ENCODE measurements around the gene UNC5A.

Gene UNC5A

DNA sequence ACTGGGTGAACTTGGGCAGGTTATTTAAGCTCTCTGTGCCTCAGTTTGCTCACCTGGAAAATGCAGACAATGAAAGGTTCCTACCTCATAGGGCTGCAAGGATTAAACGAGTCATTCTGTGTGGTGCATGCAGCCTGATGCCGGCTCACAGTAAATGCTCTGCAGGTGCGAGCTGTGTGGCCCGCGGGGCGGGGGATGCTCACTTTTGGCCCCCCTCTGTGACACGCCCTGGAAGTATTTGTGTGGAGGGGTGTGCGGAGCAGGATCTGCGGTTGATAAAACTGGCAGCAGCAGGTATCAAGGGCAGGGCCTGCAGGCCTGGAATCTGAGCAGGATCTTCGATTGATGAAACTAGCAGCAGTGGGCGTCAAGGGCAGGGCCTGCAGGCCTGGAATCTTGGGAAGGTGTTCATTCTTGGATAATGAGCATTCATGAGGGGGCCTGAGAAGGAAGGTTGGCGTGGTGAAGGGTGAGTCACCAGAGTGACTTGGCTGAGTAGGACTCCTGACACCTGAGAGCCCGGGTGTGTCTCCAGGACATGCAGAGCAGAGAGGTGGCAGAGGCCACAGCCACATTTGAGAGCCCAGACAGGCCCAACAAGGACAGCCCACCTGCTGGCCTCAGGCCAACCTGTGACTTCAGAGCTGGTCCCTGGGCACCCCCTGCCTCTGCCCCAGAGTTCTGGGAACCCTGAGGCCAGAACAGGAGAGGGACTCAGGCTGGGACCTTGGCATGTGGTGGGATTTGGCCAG lies 11.9 kb downstream of the UNC5A start:
- DNase-seq = no peak

DNA sequence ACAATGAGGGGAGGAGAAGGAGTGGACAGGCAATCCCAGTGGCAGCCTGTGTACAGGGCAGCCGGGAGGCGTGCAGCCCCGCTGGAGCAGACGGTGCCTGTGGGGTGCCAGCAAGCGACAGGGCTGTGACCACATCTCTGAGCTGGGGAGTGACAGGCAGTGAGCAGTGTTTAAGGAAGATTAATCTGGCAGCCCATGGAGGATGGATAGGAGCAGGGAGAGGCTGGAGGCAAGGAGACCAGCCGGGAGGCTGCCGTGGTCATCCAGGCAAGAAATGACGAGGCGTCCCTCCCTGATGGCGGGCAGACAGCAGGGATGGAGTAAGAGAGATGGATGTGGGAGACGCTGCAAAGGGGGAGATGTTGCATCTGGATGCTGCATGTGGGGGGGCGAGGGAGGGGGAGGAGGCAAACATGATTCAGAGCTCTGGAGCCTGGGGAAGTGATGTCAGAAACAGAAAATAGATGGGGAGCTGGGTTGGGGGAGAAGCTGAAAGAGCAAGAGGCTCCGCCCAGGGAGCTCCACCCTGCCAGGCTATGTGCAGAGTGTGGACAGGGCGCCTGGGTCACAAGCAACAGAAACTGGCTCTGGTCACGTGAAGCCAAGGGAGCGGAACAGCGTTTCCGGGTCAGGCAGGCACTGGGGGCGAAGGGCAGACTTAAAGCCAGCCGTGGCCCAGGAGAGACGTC lies 12.6 kb downstream of the UNC5A start:
- DNase-seq = no peak

DNA sequence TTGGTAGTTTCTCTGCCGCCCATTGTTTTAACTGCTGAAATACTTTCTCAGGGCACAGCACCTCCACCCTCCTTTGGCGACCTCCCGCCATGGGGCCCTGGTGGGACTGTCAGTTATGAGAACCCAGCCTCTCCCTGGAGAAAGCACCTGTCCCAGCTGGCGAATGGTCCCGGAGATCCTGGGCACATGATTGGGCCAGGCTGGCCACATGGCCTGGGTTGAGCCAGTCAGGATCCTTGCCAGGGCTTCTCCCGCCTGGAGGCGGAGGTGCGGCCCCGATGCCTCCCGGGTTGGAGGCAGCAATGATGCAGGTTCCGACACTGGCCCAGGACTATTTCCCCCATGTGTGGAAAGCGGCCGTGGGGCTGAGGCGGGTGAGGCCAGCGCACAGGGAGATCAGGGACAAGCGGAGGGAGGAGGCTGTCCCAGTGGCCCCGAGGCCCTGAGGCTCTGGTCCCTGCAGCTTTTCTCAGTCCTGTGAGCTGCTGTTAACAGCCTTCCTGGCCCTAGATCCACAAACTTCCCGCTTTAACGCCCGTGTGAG lies 13.6 kb downstream of the UNC5A start:
- no peak for DNase-seq

DNA sequence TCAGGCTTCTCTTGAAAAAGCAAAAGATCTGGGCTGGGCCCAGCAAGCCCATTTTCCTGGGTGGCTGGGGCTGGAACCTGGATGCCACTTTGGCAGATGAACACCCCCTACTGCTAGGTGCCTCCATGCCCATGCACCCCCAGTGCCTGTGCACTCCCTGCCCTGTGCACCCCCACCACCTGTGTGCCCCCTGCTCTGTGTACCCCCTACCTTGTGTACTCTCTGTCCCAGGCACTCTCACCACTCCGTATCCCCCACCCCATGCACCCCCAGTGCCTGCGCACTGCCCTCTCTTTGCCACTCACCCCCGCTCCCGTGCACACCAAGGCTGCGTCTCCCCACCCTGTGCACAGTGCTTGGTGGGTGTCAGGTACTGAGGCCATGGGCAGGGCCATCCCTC lies 14.2 kb downstream of the UNC5A start:
- DNase-seq = no peak

DNA sequence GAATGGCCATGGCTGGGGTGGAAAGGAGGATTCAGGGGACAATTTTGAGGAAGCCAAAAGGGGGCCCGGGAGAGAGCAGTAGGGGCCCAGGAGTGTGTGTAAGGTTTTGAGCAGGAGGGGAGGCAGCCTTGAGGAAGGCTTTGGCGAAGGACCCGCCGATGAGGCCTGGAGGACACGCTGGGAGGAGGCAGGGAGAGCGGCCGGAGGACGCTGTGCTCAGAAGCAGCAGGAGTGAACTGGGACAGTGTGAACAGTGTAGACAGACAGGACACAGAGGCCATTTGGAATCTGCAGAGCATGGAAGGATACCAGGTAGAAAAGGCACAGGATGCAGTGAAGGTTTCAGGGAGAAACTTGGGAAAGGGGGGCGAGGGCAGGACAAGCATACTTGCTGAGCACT lies 14.9 kb downstream of the UNC5A start:
- DNase-seq = no peak

DNA sequence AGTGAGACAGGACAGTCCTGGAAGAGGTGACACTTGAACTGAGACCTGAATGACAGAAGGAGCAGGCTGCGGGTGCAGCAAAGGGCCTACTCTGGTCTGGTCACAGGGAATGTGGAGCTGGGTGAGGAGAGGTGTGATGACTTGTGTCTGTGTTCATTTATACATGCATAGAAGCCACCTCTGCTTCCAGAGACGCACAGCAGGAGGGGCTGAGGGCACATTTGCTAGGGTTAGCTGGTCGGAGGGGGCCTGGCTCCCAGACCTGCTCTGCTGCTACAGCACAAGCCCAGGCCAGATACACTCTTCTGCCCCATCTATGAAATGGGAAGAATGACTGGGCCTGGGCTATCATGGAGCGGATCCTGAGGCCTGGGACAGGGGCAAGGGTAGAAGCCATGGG lies 15.6 kb downstream of the UNC5A start:
- no peak for DNase-seq

DNA sequence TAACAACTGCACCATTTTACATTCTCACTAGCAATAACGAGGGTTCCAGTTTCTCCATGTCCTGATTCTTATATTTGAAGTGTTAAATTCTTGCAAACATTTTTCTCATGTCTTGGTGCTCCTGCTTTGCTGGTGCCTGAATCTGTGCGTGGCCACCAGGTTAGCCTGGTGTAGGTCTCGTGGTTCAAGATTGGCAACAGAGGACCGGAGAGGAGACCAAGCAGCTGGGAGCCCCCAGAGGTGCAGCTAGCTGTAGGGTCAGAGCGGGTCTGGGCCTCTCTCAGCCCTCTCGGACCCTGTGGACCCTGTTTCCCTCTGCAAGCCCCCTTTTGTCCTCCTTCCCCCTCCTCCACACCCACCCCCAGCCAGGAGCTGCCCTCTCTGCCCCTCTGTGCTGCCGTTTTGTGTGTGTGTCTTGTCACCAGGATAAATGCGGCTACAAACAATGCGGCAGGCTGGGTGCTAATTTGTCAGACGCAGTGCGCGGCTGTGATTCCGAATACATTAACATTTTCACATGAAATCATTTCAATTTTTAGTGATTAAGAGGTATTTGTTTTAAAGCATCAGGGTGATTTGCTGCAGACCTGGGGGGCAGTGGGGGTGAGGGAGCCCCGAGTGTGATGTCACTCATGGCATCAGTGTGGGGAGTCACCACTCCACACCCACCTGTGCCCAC lies 17.5 kb downstream of the UNC5A start:
- no peak for DNase-seq

DNA sequence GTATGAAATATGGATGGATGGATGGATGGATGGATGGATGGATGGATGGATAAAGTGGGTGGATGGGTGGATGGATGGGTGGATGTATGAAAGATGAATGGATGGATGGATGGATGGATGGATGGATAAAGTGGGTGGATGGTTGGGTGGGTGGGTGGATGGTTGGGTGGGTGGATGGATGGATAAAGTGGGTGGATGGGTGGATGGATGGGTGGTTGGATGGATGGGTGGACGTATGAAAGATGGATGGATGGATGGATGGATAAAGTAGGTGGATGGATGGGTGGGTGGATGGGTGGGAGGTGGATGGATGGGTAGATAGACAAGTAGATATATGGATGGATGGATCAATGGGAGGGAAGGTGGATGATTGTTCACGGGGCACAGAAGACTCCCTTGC lies 19.0 kb downstream of the UNC5A start:
- DNase-seq = no peak

DNA sequence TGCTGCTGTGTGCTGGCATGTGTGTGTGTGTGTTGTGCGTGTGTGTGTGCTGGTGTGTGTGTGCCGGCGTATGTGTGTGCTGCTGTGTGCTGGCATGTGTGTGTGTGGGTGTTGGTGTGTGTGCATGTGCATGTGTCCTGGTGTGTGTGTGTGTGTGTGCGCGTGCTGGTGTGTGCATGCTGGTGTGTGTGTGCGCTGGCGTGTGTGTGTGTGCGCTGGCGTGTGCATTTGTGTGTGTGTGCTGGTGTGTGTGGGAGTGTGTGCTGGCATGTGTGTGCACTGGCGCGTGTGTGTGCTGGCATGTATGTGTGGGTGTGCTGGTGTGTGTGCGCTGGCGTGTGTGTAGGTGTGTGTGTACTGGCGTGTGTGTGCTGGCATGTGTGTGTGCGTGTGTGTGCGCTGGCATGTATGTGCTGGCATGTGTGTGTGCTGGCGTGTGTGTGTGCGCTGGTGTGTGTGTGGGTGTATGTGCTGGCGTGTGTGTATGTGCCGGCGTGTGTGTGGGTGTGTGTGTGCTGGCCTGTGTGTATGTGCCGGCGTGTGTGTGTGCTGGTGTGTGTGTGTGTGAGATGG lies 20.1 kb downstream of the UNC5A start:
- DNase-seq = no peak

DNA sequence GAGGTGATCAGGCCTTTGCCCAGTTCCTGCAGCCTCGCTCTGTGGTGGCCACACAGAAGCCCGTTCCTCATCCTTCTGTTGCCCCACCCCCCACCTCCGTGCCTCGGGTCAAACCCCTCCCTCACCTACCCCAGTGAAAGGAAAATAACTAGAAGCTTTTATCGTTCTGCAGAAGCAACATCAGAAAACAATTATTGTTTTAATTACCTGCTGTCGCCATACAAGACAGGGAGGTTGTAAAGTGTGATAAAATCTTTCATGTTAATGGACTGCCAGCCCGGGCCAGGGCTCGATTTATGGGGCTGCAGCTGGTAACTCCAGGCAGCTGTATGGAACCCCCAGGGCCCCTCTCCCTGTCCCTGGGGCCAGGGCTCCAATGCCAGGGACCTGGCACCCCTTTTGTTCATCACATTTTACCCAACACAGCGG lies 20.6 kb downstream of the UNC5A start:
- no peak for DNase-seq

DNA sequence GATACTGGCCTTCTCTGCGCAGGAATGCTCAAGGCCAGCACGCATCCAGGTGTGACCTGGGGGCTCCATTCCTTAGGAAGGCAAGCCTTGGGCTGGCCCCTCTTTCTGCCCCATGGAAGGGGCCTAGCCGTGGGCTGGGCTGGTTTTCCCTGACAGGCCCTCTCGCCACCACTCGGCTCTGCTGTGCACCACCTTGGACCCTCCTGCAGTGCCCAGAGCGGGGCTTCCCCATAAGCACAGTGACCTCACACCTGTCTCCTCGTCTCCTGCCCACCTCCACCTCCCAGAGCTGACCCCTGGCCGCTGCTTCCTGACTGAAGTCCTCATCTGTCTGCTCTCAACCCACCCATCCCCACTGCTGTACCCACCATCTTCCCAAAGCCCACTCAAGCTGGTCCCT lies 21.1 kb downstream of the UNC5A start:
- no peak for DNase-seq

DNA sequence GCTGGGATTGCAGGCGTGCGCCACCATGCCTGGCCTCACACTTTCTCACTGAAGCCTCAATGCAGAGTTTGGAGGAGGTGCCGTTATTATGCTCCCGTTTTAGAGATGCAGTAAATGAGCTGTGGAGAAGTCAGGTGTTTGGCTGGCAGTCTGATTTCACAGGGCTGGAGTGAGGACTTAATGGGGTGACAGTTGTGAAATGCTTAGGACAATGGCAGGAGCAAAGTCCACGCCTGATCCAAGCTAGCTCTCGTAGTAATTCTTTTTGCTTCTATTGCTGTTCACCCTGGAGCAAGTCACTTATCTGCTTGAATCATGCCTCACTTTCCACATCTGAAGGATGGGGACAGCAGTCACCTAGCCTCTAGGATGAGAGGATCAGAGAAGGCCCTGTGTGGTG lies 21.8 kb downstream of the UNC5A start:
- DNase-seq = no peak

DNA sequence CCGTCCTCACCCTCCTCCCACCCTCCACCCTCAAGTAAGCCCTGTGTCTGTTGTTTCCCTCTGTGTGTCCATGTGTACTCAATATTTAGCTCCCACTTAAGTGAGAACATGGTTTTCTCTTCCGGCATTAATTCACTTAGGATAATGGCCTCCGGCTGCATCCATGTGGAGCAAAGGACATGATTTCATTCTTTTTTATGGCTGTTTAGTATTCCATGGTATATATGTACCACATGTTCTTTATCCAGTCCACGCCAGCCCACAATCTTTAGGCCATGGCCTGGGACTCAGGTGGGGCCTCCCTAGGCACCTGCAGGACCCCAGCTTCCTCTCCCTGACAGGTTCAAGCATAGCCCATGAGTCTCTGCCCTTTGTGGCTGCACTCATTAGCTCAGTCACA lies 22.9 kb downstream of the UNC5A start:
- DNase-seq = no peak

DNA sequence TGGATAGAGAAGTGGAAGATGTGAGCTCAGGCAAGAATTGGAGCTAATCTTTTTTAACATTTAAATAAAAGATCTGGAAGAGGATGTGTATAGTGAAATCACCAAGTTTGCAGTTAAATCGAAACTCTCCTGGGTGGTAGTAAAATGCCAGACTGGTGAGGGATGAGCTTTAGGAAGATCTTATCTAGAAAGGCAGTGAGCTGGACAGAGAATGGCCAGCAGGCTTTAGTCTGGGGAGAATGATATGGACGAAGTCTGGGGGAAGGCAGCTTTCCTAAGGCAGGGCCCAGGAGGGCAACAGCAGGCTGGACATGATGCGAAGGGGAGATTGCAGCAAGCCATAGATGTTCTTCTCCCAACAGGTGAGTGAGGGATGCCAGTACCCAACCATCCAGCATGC lies 25.6 kb downstream of the UNC5A start:
- no peak for DNase-seq

DNA sequence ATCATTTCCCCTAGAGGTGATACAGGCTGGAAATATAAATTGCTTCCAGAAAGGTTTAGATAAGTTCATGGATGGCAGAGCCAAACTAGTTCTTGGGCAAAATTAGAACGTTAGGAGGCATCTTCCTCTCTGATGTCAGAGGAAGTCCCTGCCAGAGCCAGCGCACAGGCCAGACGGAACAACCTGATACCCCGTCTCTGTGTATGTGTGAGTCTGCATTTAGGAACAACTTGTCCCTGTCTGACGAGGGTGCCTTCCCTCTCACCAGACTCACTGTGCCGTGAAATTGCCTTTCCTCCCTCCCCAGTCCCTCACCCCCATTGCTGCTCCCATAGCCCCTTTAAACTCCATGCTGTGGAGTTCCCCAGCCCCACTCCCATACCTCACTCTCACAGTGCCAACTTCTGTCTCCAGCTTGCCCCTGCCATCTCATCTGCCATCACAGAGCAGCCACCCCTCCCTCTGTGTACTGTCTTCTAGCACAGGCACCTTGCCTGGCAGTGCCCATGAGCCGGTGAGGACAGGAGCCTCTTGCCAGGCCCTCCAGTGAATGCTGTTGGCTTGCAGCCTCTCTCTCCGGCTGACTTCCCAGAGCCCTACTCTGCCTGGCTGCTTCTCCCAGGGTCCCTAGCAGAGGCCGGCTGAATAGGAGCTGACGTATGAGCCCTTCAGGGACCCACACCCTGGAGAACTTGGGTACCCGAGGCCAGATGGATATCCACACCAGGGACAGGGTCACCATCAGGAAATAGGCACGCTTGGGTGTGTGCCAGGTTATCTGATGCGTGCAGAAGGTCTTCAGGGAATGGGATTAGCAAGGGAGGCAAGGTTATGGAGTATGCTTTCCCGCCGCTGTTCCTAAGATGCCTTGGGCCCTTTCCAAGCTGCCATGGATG lies 26.7 kb downstream of the UNC5A start:
- DNase-seq = no peak

DNA sequence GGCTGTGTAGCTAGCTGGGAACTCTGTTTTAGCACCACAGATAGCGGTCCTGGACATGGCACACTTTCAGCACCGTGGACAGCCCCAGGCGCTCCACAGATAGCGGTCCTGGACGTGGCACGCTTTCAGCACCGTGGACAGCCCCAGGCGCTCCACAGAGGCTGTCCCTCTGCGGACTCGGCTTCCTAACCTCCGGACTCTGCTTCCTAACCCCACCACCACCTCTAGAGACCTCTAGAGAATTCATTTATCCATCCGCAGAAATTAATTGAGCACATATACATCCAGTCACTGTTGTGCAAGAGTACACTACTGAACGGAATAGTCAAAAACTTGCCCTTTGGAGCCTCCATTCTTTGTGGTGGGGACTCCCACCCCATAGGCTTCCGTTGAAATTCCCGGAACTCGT lies 27.4 kb downstream of the UNC5A start:
- DNase-seq = peak; percentile 47 to 70

DNA sequence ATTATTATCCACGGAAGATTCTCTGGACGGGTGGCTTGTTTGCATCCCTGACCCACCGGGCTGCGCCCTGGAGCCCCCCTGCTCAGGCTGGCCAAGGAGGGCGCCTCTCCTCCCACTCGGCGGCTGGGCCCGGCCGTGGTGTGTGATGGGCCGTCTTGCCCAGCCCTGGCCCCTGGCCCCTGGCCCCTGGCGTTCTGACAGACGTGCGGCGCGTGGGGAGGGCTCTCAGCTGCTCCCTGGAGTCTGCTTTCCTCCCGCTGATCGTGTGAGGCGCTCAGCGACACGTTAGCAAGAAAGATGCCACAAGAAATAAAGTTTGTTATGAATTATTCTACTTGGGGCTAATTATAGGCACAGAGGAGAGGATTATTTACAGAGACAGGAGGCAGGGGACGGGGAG lies 33.3 kb downstream of the UNC5A start:
- DNase-seq = no peak

DNA sequence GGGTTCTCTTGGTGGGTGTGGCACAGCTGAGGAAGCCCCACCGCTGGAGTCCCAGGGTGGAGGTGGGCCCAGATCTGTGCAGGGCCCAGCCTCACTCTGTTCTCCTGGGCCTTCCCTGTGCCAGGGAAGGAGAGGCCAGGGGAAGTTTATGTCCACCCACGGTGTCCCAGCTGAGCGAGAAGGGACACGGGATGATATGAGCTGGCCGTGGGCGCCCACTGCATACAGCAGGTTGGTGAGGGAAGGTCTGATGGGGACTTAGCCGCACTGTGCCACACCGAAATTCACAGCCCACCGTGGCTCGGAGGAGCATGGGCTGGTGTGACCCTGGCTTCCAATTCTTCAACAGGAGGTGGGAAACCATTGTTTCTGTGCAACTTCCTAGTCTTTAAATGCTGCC lies 33.9 kb downstream of the UNC5A start:
- DNase-seq = no peak

DNA sequence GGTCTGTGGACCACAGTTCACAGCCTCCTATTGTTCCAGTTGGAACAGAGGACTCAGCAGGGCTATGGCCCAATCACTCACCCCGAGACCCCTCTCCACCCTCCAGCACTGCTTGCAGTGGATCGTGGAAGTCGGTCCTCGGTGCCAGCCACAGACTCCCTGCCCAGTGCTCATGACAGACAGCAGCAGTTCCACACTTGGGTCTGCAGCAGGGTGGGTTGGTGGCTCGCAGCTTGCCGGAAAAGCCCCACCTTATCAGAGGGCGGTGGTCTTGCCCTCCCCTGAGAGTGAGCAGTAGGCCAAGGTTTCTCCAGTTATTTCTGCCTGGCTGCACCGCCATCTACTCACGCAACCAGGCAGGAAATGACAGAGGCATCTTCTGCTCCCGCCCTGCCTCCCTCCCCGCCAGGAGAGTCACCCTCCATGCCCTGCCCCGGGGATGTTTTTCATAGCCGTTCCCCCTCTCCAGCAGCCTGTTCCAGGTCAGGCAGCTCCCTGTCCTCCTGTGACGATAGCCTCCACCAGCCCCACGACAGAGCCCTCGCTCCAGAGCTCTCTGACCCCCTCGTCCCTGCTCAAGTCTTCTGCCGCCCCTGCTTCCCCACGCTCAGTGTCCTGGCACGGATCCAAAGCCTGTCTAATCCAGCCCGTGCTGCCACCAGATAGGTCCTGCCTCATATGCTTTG lies 34.5 kb downstream of the UNC5A start:
- no peak for DNase-seq

DNA sequence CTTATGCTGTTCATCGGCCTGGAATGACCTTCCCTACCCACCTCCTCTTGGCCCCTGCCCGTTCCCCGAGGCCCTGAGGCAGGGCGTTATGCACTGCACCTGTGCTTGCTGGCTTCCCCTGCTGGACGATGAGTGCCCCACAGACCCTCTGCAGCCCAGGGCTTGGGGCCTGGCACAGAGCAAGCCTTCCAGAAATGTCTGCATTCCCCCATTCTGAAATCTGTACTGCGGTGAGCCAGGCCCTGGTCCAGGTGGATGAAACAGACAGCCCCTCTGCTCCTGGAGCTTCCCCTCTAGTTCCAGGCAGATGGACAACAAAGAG lies 35.0 kb downstream of the UNC5A start:
- no peak for DNase-seq

DNA sequence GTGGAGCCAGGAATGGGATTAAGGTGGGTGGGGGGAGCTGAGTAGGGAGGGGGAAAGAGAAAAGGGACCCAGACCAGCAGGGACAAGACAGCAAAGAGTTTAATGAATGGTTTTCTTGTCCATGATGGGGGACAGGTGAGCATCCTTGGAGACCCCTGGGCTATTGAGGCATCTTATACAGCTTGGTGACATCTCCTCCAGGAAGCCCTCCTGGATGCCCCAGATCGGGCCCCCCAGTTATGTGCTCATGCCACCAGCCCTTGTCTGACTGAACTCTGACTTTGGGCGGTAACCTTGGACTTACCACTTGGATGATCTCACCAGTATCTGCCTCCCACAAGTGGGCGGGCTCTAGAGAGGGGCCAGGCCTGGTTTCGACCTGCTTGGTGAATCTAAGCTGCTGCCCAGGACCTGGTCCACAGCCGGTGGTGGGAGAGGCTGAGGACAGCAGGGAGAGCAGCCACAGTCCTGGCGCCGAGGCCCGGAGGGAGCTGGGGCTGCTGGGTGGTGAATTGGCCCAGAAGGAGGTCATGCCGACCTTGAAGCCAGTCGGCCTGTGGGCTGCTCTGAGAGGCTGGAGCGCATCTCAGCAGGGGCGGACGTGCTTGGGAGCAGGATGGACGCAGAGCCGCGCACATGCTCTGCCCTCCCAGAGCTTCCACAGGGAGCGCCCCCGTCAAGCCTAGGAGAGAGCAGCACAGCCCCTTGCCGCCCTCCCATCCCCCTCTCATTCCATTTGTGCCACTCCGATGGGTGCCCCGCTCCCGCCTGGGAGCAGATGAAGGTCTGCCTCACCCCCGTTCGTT lies 36.2 kb downstream of the UNC5A start:
- no peak for DNase-seq
